Right lobe of liver (tissue), 6 donors: Measurements from ENCODE around the gene OPCML. TPM values are rescaled to one million over a fixed set of nuclear protein-coding genes. Genes with fewer than 3 reads are reported as not detected.

Experiments
- ATAC-seq, 4 donors: fragments of 200-7000 bp; cut with Tn5 transposase; one replicate each; pipeline ENCODE4 v1.9.1; 2020; ENCODE audit warnings: mild to moderate bottlenecking in 4 of 4, moderate library complexity in 4 of 4
- DNase-seq, 3 donors: peaks; one replicate each; pipeline ENCODE4 v3.0.0-alpha.2; 2020
- H3K27ac ChIP-seq, 3 donors: fragments of 200-600 bp; one replicate each; pipeline ENCODE4 v1.8.0; 2022
- H3K27me3 ChIP-seq, 2 donors: fragments of 200-600 bp; one replicate each; pipeline ENCODE4 v1.8.0; 2022
- H3K36me3 ChIP-seq, 4 donors: fragments of 200-600 bp; sonication (generic) in 1 of 4; one replicate each; pipeline versions ENCODE4 v1.5.1 to v1.8.0; 2017 to 2022; ENCODE audit warnings: control low read depth in 1 of 4
- H3K4me1 ChIP-seq, 4 donors: fragments of 200-600 bp; sonication (generic) in 1 of 4; one replicate each; pipeline versions ENCODE4 v1.5.1 to v1.8.0; 2017 to 2022; ENCODE audit warnings: control low read depth in 1 of 4
- H3K4me3 ChIP-seq, 3 donors: fragments of 200-600 bp; one replicate each; pipeline ENCODE4 v1.8.0; 2022
- H3K9me3 ChIP-seq, 4 donors: fragments of 200-600 bp; sonication (generic) in 1 of 4; one replicate each; pipeline versions ENCODE4 v1.5.1 to v1.8.0; 2017 to 2022; ENCODE audit warnings: control low read depth in 1 of 4
- POLR2A ChIP-seq: fragments of 450-650 bp; IDR thresholded peaks from one replicate; pipeline ENCODE4 v1.6.1; 2017; ENCODE audit warnings: antibody characterized with exemption, mild to moderate bottlenecking
- WGBS: methylation state at CpG from one replicate; pipeline ENCODE4 v1.1.6; 2018; ENCODE audit warnings: low coverage, low lambda C conversion rate; ENCODE audit not compliant: insufficient coverage; ENCODE audit errors: missing lambda C conversion rate; 5-methylcytosine and 5-hydroxymethylcytosine counted together
- intact Hi-C, 2 donors: fragments of 100-400 bp; cut with DNase I; formaldehyde crosslinking; loops; one replicate each; pipeline versions ENCODE4 v1.11.2 to v1.14.1; 2022
- total RNA-seq, 6 experiments: library from RNA; depleted of rRNA in 2 of 6; stranded (reverse); fragments of >200 nt in 2 of 6; fragmentation: NEBNext Ultra II Directional in 3 of 6; extraction: Animal tissue kit (Norgen Biotek cat#: 25700) in 3 of 6; gene quantifications; one replicate each; pipeline versions ENCODE4 v1.1.0 to v1.2.4, GENCODE V29; 2016 to 2023
- TF ChIP-seq, protein P1 (sequence below), 4 donors: fragments of 200-600 bp in 3 of 4; fragments of 450-650 bp in 1 of 4; IDR thresholded peaks; one replicate each; pipeline versions ENCODE4 v1.5.1 to v1.8.0; 2016 to 2022; ENCODE audit warnings: antibody characterized with exemption in 4 of 4, mild to moderate bottlenecking in 2 of 4
- donor health status: DM: no; HTN: yes; CAD: no.
- donor health status: DM: no; HTN: no; CAD: no.
- donor health status: DM: no; HTN: no; CAD: no.
- donor health status: DM: no; HTN: yes; CAD: no.
- donor health status: DM: no; HTN: yes; CAD: no.

OPCML gene
- total RNA-seq, 6 experiments from 2014 or later, result 0.11 TPM; not detected in 5

- WGBS, result 80% methylated on average over 5 of the region's 6 CpGs
- DNase-seq (no peak), ATAC-seq (no peak)
- Histone ChIP-seq H3K4me1 (peaks cover 0 to 23% (median 8%) of the 10 kb centered on the region in 4 donors), H3K36me3 (no peaks in the 10 kb centered on the region), H3K27ac (no peak overlapping the region), H3K4me3 (no peak overlapping the region), H3K27me3 (no peaks in the 10 kb centered on the region), H3K9me3 (no peaks in the 10 kb centered on the region)
- intact Hi-C loops, result no loop called here
- TF ChIP-seq, protein P1, sequence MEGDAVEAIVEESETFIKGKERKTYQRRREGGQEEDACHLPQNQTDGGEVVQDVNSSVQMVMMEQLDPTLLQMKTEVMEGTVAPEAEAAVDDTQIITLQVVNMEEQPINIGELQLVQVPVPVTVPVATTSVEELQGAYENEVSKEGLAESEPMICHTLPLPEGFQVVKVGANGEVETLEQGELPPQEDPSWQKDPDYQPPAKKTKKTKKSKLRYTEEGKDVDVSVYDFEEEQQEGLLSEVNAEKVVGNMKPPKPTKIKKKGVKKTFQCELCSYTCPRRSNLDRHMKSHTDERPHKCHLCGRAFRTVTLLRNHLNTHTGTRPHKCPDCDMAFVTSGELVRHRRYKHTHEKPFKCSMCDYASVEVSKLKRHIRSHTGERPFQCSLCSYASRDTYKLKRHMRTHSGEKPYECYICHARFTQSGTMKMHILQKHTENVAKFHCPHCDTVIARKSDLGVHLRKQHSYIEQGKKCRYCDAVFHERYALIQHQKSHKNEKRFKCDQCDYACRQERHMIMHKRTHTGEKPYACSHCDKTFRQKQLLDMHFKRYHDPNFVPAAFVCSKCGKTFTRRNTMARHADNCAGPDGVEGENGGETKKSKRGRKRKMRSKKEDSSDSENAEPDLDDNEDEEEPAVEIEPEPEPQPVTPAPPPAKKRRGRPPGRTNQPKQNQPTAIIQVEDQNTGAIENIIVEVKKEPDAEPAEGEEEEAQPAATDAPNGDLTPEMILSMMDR (IDR thresholded peaks at IDR 0.05), result no peak
- no peak for TF ChIP-seq POLR2A
These were observed 750.2 kb downstream of the OPCML start for GRCh38 chr11:132782102-132782501.

DNA sequence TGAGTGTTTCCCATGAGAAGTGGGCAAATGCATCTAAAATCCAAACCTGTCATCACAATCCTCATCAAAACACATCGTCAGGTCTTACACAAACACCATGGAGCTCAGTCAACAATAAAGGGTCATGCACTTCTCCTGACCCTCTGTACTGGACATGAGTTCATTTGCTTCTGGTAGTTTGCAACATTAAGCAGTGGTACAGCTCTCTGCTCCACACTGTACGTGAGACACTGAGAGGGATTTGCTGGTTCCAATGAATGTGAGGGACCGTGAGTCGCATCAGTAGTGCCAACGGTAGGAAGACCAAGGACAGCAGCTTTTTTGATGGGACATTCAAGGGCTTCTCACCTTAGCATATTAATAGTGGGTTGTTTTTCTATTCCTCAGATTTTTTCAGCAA is 752.3 kb downstream of the OPCML start:
- peak; percentile 86 to 95 (median 90) for ATAC-seq
- Histone ChIP-seq H3K4me3 (no peak overlapping the region), H3K4me1 (peaks cover 0 to 24% (median 8%) of the 10 kb centered on the region in 4 donors), H3K27me3 (no peaks in the 10 kb centered on the region), H3K27ac (peak overlapping the region in 1 of 3 donors; percentile 29), H3K9me3 (no peaks in the 10 kb centered on the region), H3K36me3 (no peaks in the 10 kb centered on the region)
- DNase-seq, result no peak
- intact Hi-C loops, result no loop called here
- no peak for TF ChIP-seq POLR2A
- TF ChIP-seq, protein P1 (IDR thresholded peaks at IDR 0.05), result no peak
- 43% methylated on average over 5 of the region's 5 CpGs for WGBS

DNA sequence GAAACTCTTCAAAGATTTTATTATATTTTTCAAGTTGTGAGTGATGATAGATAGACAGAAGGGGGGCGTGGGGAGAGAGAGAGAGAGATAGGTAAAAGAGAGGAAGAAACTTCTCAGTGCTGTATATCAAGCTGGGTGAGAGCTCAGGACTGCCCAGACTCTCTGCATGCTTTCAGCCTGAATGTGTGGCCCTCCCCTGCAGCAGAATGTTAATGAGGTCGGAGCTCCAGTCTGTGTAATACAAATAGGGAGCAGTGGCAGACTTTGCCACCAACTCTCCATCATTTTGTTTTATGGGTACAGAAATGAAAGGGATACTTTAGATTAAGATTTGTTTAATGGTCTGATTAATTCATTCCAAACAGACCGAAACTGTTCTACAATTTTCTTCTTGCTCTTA is 752.8 kb downstream of the OPCML start:
- H3K36me3 ChIP-seq, result no peaks in the 10 kb centered on the region
- H3K4me3 ChIP-seq, result no peak overlapping the region
- no peak for TF ChIP-seq POLR2A
- TF ChIP-seq, protein P1 (IDR thresholded peaks at IDR 0.05), result no peak
- DNase-seq (no peak), ATAC-seq (peak in 3 of 4 donors; percentile 30 to 51 (median 34))
- H3K9me3 ChIP-seq, result no peaks in the 10 kb centered on the region
- H3K27ac ChIP-seq, result peak overlapping the region in 1 of 3 donors; percentile 14
- intact Hi-C loops, result no loop called here
- H3K4me1 ChIP-seq, result peaks cover 0 to 24% (median 8%) of the 10 kb centered on the region in 4 donors
- WGBS, result 52% methylated on average over 2 of the region's 3 CpGs
- no peaks in the 10 kb centered on the region for H3K27me3 ChIP-seq

DNA sequence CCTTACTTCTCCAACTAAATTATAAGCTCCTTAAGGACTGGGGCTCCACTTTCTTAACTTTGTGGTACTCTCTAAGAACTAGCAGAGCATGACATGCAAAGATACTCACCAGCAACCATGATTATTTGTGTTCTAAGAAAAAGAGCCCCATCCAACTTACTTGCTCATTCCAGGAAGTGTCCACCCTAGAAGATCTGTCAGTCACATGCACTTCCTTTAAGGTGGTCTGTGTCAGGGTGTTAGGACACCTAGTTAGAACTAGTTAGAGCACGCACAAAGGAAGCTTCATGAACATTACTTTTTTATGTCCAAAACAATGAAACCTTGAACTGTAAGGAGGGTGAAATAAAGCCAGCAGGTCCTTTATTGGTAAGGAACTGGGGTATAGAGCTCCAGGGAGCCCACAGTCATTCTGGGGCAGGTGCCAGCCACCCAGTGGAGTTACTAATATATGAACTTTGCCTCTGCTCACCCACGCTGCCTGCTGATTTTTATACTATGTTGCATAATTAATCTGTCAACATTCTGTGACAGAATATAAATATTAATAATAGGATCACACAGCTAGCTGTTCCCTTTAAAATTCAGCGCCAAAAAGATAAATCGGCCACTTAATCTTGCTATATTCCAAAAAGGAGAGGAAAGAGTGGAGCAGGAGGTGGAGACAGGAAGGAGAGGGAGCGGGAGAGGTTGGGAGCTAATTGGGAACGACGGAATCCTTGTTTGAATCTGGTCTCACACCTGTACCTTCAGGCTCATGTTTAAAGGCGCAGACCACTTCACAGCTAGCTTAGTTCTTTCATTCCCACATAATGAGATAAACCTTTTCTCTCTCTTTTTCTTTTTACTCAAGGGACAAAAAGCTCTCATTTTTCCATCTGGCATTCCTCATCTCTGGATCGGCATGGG is 755.0 kb downstream of the OPCML start:
- WGBS, result 38% methylated on average over 9 of the region's 9 CpGs
- ATAC-seq (peak; percentile 64 to 86 (median 78)), DNase-seq (peak in 2 of 3 donors; percentile 56 to 70)
- H3K27me3 ChIP-seq, result no peaks in the 10 kb centered on the region
- no peaks in the 10 kb centered on the region for H3K36me3 ChIP-seq
- H3K4me1 ChIP-seq, result peaks cover 0 to 24% (median 8%) of the 10 kb centered on the region in 4 donors
- peak overlapping the region in 1 of 3 donors; percentile 29 for H3K27ac ChIP-seq
- intact Hi-C loops, result no loop called here
- H3K4me3 ChIP-seq, result no peak overlapping the region
- no peaks in the 10 kb centered on the region for H3K9me3 ChIP-seq
- TF ChIP-seq, protein P1 (IDR thresholded peaks at IDR 0.05), result no peak
- no peak for TF ChIP-seq POLR2A
